Upper lobe of left lung (tissue), 6 donors: Measurements from ENCODE around the gene NTN1. TPM values are rescaled to one million over a fixed set of nuclear protein-coding genes. Genes with fewer than 3 reads are reported as not detected.

Experiments
- ATAC-seq, 2 donors: fragments of 200-7000 bp; cut with Tn5 transposase; one replicate each; pipeline ENCODE4 v1.9.1; 2022; ENCODE audit warnings: mild to moderate bottlenecking in 2 of 2, moderate library complexity in 2 of 2; ENCODE audit not compliant: low FRiP score in 2 of 2
- DNase-seq, 2 donors: peaks; one replicate each; pipeline ENCODE4 v3.0.0-alpha.2; 2019 to 2020
- H3K27ac ChIP-seq, 4 donors: fragments of 200-600 bp; sonication (generic); one replicate each; pipeline ENCODE4 v1.5.1; 2016 to 2019
- H3K27me3 ChIP-seq, 4 donors: fragments of 200-600 bp; sonication (generic); one replicate each; pipeline ENCODE4 v1.5.1; 2017 to 2019
- H3K36me3 ChIP-seq, 4 donors: fragments of 200-600 bp; sonication (generic); one replicate each; pipeline ENCODE4 v1.5.1; 2016 to 2019
- H3K4me1 ChIP-seq, 4 donors: fragments of 200-600 bp; sonication (generic); one replicate each; pipeline ENCODE4 v1.5.1; 2018 to 2019
- H3K4me3 ChIP-seq, 4 donors: fragments of 200-600 bp; sonication (generic); one replicate each; pipeline ENCODE4 v1.5.1; 2017 to 2019; ENCODE audit warnings: mild to moderate bottlenecking in 2 of 4, moderate library complexity in 1 of 4
- H3K9me3 ChIP-seq, 4 donors: fragments of 200-600 bp; sonication (generic); one replicate each; pipeline ENCODE4 v1.5.1; 2018 to 2019
- EP300 ChIP-seq, 4 donors: sonication (generic); formaldehyde crosslinking; IDR thresholded peaks; one replicate each; pipeline ENCODE4 v1.5.1; 2017; ENCODE audit warnings: antibody characterized with exemption in 4 of 4, control low read depth in 2 of 4
- POLR2A ChIP-seq, 4 donors: fragments of 450-650 bp; IDR thresholded peaks; one replicate each; pipeline ENCODE4 v1.5.1; 2016 to 2017; ENCODE audit warnings: antibody characterized with exemption in 4 of 4, mild to moderate bottlenecking in 2 of 4
- POLR2AphosphoS5 ChIP-seq, 2 donors: sonication (generic); formaldehyde crosslinking; IDR thresholded peaks; one replicate each; pipeline ENCODE4 v1.5.1; 2017; ENCODE audit warnings: antibody characterized with exemption in 2 of 2
- WGBS, 2 donors: methylation state at CpG; one replicate each; pipeline ENCODE4 v1.1.5; 2017 to 2018; 5-methylcytosine and 5-hydroxymethylcytosine counted together
- total RNA-seq, 6 donors: library from RNA; depleted of rRNA in 4 of 6; stranded (reverse); fragments of >200 nt in 4 of 6; gene quantifications; one replicate each; pipeline versions ENCODE4 v1.1.0 to v1.2.1, GENCODE V29; 2016 to 2021
- TF ChIP-seq, protein P1 (sequence below), 6 experiments: fragments of 450-650 bp in 4 of 6; fragments of 200-600 bp in 2 of 6; sonication (generic) in 2 of 6; IDR thresholded peaks; one replicate each; pipeline ENCODE4 v1.5.1; 2016 to 2019; ENCODE audit warnings: antibody characterized with exemption in 6 of 6
- donor health status: DM: no; HTN: no; CAD: no; lungs with moderate emphysema.
- donor health status: DM: no; HTN: yes; CAD: no; lungs with severe emphysema.

The NTN1 gene
- total RNA-seq, 6 donors from 2014 or later: 2.6 to 9.1 (median 4.1) TPM

DNA sequence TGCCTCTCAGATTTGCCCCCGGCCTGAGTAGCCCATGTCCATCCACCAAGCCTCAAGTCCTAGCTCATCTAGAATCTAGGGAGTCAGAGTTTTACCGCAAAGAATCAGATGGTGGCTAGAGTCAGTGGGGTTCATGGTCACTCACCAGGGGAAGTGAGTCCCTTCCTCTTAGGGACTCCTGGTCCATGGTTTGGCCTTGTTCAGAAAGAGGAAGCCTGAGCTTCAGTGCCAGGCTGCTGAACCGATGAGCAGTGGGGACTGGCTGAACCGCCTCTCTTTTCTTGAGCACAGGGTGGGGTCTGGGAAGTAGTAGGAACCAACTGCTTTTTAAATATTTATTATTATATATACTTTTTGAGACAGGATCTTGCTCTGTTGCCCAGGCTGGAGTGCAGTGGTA is 160.3 kb downstream of the NTN1 start:
- Histone ChIP-seq H3K27me3 (no peaks in the 10 kb centered on the region), H3K4me3 (no peak overlapping the region)
- no peak for DNase-seq

GRCh38 chr17:9183306-9183705 is 162.0 kb downstream of the NTN1 start:
- no peak for ATAC-seq
- H3K27ac ChIP-seq: no peak overlapping the region
- H3K4me1 ChIP-seq: peaks cover 0 to 6% (median 0%) of the 10 kb centered on the region in 4 donors
- no peaks in the 10 kb centered on the region for H3K36me3 ChIP-seq
- no peak for DNase-seq
- TF ChIP-seq, protein P1, sequence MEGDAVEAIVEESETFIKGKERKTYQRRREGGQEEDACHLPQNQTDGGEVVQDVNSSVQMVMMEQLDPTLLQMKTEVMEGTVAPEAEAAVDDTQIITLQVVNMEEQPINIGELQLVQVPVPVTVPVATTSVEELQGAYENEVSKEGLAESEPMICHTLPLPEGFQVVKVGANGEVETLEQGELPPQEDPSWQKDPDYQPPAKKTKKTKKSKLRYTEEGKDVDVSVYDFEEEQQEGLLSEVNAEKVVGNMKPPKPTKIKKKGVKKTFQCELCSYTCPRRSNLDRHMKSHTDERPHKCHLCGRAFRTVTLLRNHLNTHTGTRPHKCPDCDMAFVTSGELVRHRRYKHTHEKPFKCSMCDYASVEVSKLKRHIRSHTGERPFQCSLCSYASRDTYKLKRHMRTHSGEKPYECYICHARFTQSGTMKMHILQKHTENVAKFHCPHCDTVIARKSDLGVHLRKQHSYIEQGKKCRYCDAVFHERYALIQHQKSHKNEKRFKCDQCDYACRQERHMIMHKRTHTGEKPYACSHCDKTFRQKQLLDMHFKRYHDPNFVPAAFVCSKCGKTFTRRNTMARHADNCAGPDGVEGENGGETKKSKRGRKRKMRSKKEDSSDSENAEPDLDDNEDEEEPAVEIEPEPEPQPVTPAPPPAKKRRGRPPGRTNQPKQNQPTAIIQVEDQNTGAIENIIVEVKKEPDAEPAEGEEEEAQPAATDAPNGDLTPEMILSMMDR (IDR thresholded peaks at IDR 0.05): no peak
- no peak for TF ChIP-seq POLR2AphosphoS5 (IDR thresholded peaks at IDR 0.05)
- TF ChIP-seq EP300 (IDR thresholded peaks at IDR 0.05): no peak
- TF ChIP-seq POLR2A (IDR thresholded peaks at IDR 0.05): no peak
- no peaks in the 10 kb centered on the region for H3K27me3 ChIP-seq
- H3K4me3 ChIP-seq: no peak overlapping the region
- H3K9me3 ChIP-seq: no peaks in the 10 kb centered on the region
- WGBS, 2 donors: 86 to 88% methylated on average over 13 to 14 of the region's 14 CpGs

More for the DNA sequence above, 160.3 kb downstream of the NTN1 start:
- no peak for ATAC-seq
- H3K27ac ChIP-seq: no peak overlapping the region
- 60 to 63% methylated on average over 4 of the region's 4 CpGs for WGBS, 2 donors
- H3K36me3 ChIP-seq: no peaks in the 10 kb centered on the region
- peaks cover 0 to 6% (median 0%) of the 10 kb centered on the region in 4 donors for H3K4me1 ChIP-seq
- TF ChIP-seq POLR2A (IDR thresholded peaks at IDR 0.05) (no peak), POLR2AphosphoS5 (IDR thresholded peaks at IDR 0.05) (no peak)
- no peaks in the 10 kb centered on the region for H3K9me3 ChIP-seq

DNA sequence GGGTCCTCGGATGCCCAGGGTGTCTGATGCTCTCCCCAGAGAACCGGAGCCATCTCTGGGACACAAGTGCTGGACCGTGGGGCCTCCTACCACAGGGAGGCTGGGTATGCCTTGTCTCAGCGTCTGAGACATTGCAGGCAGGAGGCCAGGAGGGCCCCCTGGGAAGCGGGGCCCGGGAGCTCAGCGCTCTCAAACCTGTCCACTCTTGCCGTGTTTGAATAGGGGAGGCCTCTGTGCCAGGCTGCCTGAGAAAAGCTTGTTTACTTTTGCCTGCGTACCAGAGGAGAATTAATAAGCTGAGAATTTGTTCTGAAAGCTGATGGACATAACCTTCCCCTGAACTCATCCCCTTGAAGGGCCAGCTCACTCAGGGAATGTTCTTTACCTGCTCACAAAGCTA is 163.8 kb downstream of the NTN1 start:
- TF ChIP-seq POLR2AphosphoS5 (IDR thresholded peaks at IDR 0.05): no peak
- TF ChIP-seq EP300 (IDR thresholded peaks at IDR 0.05): no peak
- no peak for TF ChIP-seq POLR2A (IDR thresholded peaks at IDR 0.05)
- TF ChIP-seq, protein P1 (IDR thresholded peaks at IDR 0.05): no peak
- no peak for DNase-seq
- Histone ChIP-seq H3K36me3 (no peaks in the 10 kb centered on the region), H3K4me3 (no peak overlapping the region), H3K9me3 (no peaks in the 10 kb centered on the region), H3K27ac (no peak overlapping the region), H3K27me3 (no peaks in the 10 kb centered on the region), H3K4me1 (peaks cover 0 to 6% (median 0%) of the 10 kb centered on the region in 4 donors)
- 37 to 46% methylated on average over 4 to 9 of the region's 9 CpGs for WGBS, 2 donors
- ATAC-seq: no peak

GRCh38 chr17:9185688-9186284 is 164.5 kb downstream of the NTN1 start:
- no peak overlapping the region for H3K4me3 ChIP-seq
- no peak overlapping the region for H3K27ac ChIP-seq
- H3K9me3 ChIP-seq: no peaks in the 10 kb centered on the region
- DNase-seq: no peak
- no peaks in the 10 kb centered on the region for H3K27me3 ChIP-seq
- H3K36me3 ChIP-seq: no peaks in the 10 kb centered on the region
- TF ChIP-seq POLR2AphosphoS5 (IDR thresholded peaks at IDR 0.05): no peak
- no peak for TF ChIP-seq EP300 (IDR thresholded peaks at IDR 0.05)
- TF ChIP-seq, protein P1 (IDR thresholded peaks at IDR 0.05): no peak
- TF ChIP-seq POLR2A (IDR thresholded peaks at IDR 0.05): no peak
- WGBS, 2 donors: 67 to 73% methylated on average over 1 to 4 of the region's 4 CpGs
- peaks cover 0 to 6% (median 0%) of the 10 kb centered on the region in 4 donors for H3K4me1 ChIP-seq
- no peak for ATAC-seq

- ATAC-seq (no peak), DNase-seq (no peak)
- TF ChIP-seq POLR2A (IDR thresholded peaks at IDR 0.05) (no peak), EP300 (IDR thresholded peaks at IDR 0.05) (no peak), POLR2AphosphoS5 (IDR thresholded peaks at IDR 0.05) (no peak)
- TF ChIP-seq, protein P1 (IDR thresholded peaks at IDR 0.05): no peak
Measured at GRCh38 chr17:9187828-9188227, 166.5 kb downstream of the NTN1 start.

More at GRCh38 chr17:9187828-9188227, 166.5 kb downstream of the NTN1 start:
- Histone ChIP-seq H3K4me1 (peaks cover 0 to 6% (median 0%) of the 10 kb centered on the region in 4 donors), H3K27me3 (no peaks in the 10 kb centered on the region), H3K27ac (no peak overlapping the region), H3K9me3 (no peaks in the 10 kb centered on the region), H3K4me3 (no peak overlapping the region), H3K36me3 (no peaks in the 10 kb centered on the region)
- 79 to 90% methylated on average over 7 of the region's 7 CpGs for WGBS, 2 donors
